Urinary bladder (tissue), 4 donors: Measurements from ENCODE around the gene ARPC1A. TPM values are rescaled to one million over a fixed set of nuclear protein-coding genes. Genes with fewer than 3 reads are reported as not detected.
A peak's percentile ranks its signal among the peaks of the same experiment; 100 is the strongest.
"Not testable (repeated sequence)": the region's sequence is repeated elsewhere in the genome, so short reads cannot be mapped to it uniquely, and the experiment has no call there.

Experiments used
- DNase-seq: peaks from one replicate; pipeline ENCODE4 v3.0.0-alpha.2; 2015; ENCODE audit errors: extremely low spot score
- H3K27ac ChIP-seq: one replicate; pipeline ENCODE4 v1.5.1; 2013; ENCODE audit warnings: low read depth, mild to moderate bottlenecking, moderate library complexity
- H3K36me3 ChIP-seq: one replicate; pipeline ENCODE4 v1.6.1; 2013; ENCODE audit warnings: mild to moderate bottlenecking, moderate library complexity; ENCODE audit not compliant: insufficient read depth
- H3K4me1 ChIP-seq: one replicate; pipeline ENCODE4 v1.6.1; 2013; ENCODE audit warnings: mild to moderate bottlenecking, moderate library complexity; ENCODE audit not compliant: insufficient read depth
- H3K4me3 ChIP-seq: one replicate; pipeline ENCODE4 v1.5.1; 2013; ENCODE audit warnings: low read depth, low read length
- WGBS: extraction: QIAGEN DNeasy Blood & Tissue Kit; methylation state at CpG from one replicate; pipeline ENCODE4 v1.1.7; 2013; 5-methylcytosine and 5-hydroxymethylcytosine counted together
- polyA plus RNA-seq: library from polyadenylated mRNA; stranded (reverse); fragments of 200-250 nt; gene quantifications from one replicate; pipeline ENCODE4 v1.2.3, GENCODE V29; 2013
- total RNA-seq: library from RNA; depleted of rRNA; stranded (reverse); fragments of >200 nt; gene quantifications from one replicate; pipeline ENCODE4 v1.2.3, GENCODE V29; 2014
- donor health status: healthy with polysubstance abuse.
- donor health status: healthy.

Gene ARPC1A
- total and polyA plus RNA-seq, 2 donors: 68.9 to 99.2 TPM

DNA sequence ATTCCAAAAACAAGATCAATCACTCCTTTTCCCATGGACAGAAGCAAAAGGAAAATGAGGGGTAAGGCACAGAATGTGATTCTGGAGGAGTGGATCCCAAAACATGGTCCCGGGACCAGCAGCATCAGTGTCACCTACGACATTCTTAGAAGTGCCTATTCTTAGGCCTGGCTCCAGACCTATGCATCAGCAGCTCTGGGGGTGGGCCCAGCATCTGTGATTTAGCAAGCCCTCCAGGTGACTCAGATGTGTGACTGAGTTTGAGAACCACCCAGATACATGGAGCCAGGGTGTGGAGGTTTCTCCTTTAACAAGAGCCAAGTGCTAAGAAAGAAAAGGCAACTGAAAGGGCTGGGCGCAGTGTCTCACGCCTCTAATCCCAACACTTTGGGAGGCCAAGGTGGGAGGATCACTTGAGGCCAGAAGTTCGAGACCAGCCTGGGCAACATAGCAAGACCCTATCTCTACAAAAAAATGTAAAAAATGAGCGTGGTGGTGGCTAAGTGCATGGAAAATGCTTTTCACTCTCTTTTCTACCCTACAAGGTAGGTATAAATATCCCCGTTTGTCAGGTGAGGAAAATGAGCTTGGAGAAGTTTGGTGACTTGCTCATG, 17.1 kb upstream of the ARPC1A start:
- WGBS: 89% methylated on average over 7 of the region's 7 CpGs
- H3K4me3 ChIP-seq: no peak overlapping the region
- H3K4me1 ChIP-seq: no peaks in the 10 kb centered on the region
- H3K27ac ChIP-seq: no peak overlapping the region
- DNase-seq: no peak
- H3K36me3 ChIP-seq: no peaks in the 10 kb centered on the region

DNA sequence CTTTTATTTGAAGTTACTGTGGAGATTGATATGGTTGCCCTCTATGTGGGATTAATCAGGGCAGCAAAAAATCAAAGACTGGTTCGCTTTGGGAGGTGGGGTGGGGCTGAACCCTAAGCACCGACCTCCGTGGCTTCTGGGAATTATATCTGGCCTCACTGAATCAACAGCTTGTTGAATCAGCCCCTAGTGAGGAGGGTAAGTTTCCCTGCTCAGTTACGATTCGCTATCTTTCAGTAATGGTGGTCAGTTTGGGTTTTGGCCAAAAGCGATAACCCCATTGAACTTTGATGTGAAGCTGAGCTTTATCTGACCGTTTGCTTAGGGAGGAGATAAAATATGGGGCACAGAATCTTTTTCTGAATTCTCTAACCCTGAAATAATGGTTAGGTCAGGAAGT, 16.6 kb upstream of the ARPC1A start:
- no peaks in the 10 kb centered on the region for H3K36me3 ChIP-seq
- 83% methylated on average over 7 of the region's 7 CpGs for WGBS
- DNase-seq: no peak
- no peaks in the 10 kb centered on the region for H3K4me1 ChIP-seq
- no peak overlapping the region for H3K4me3 ChIP-seq
- no peak overlapping the region for H3K27ac ChIP-seq

DNA sequence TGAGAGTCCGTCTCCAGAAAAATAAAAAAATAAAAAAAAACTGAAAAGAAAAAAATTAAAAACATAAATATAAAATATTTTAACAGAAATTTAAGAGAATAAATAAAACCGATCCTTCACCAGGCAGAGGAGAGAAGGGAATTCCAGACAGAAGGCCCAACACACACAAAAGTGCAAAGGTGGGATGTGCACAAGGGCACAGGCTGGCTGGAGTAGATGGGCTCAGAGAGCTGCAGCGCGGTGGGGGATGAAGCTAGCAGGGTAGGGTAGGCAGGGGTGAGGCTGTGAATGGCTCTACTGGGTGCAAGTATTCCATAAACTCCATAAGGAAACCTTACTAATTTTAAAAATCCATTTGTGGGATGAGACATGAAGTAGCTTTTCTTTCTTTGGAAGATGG, 15.7 kb upstream of the ARPC1A start:
- 97% methylated on average over 4 of the region's 4 CpGs for WGBS
- H3K4me1 ChIP-seq: no peaks in the 10 kb centered on the region
- H3K27ac ChIP-seq: no peak overlapping the region
- H3K4me3 ChIP-seq: no peak overlapping the region
- H3K36me3 ChIP-seq: no peaks in the 10 kb centered on the region
- no peak for DNase-seq

DNA sequence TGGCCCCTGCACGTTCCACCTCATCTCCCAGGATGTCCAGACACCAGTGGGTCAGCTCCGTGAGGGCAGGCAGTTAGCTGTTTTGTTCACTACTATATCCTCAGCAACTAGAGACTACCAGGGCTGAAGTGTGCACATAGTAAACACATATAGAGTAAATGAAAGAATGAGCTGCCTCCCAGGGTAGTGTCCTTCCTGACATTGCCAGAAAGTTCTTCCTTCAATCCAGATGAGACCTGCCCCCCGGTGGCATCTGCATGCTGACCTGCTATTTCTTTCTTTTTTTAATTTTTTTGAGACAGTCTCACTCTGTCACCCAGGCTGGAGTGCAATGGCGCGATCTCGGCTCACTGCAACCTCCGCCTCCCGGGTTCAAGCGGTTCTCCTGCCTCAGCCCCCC, 14.0 kb upstream of the ARPC1A start:
- DNase-seq: no peak
- no peak overlapping the region for H3K27ac ChIP-seq
- no peak overlapping the region for H3K4me3 ChIP-seq
- no peaks in the 10 kb centered on the region for H3K4me1 ChIP-seq
- H3K36me3 ChIP-seq: no peaks in the 10 kb centered on the region
- 86% methylated on average over 9 of the region's 9 CpGs for WGBS

DNA sequence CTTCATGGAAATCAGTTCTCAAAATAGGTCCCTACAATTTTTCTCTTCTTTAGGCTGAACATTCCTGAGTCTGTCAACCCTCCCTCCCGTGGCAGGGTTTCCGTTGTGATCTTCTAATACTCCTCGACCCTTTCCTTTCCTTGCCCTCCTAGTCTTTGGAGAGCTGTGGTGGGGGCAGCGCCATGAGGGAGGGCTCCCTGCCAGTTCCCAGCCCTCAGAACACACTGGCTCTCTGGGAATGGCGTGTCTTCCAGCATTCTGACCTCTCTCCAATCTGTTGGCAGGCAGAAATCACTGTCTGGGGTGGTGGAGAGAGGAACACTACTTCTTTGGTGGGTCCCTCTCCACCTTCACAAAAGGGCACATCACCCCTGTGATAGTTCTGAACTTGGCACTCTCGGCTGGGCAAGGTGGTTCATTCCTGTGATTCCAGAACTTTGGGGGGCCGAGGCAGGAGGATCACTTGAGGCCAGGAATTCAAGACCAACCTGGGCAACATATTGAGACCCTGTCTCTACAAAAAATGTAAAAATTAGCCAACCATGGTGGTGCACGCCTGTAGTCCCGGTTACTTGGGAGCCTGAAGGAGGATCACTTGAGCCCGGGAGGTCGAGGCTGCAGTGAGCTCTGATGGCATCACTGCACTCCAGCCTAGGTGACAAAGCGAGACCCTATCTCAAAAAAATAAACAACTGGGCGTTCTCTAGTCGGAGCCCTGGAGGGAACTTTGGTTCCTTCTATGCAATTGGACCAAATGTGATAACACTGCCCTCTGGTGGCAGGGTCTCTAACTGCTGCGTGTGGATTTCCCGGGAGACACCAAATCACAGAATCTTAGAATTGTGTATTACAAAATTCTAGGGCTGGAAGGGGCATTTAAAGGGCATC, 13.1 kb upstream of the ARPC1A start:
- no peaks in the 10 kb centered on the region for H3K4me1 ChIP-seq
- WGBS: 41% methylated on average over 16 of the region's 16 CpGs
- no peak overlapping the region for H3K27ac ChIP-seq
- H3K36me3 ChIP-seq: no peaks in the 10 kb centered on the region
- DNase-seq: no peak
- no peak overlapping the region for H3K4me3 ChIP-seq

DNA sequence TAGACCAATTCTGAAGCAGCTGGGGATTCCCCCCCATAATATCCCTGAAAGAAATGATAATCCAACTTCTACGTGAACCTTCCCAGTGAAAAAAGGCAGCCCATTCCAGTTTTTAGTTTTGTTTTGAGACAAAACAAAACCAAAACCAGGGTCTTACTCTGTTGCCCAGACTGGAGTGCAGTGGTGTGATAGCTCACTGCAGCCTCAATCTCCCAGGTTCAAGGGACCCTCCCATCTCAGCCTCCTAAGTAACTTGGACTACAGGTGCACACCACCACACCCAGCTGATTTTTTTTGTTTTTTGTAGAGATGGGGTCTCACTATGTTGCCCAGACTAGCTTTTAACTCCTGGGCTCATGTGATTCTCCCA, 12.5 kb upstream of the ARPC1A start:
- no peaks in the 10 kb centered on the region for H3K36me3 ChIP-seq
- no peak overlapping the region for H3K27ac ChIP-seq
- DNase-seq: no peak
- WGBS: 42% methylated on average over 1 of the region's 1 CpG
- no peaks in the 10 kb centered on the region for H3K4me1 ChIP-seq
- no peak overlapping the region for H3K4me3 ChIP-seq

DNA sequence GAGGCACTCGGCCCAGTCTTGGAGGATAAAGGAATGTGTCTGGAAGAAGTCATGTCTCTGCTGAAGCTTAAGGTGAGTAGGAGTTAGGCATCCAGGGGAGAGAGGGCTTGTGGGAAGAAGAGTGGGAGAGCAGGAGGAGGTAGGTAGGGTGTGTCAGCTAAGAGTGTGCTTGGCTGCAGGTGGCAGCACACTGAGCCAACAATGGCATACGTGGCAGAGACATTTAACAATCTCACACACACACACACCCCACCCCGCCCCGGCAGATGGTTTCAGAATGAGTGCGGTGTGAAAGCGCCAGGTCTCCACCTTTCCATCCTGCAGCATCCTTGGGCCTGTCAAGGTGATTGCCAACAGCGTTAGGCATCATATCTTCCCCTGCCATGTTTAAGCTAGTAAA, 11.2 kb upstream of the ARPC1A start:
- H3K4me1 ChIP-seq: no peaks in the 10 kb centered on the region
- 70% methylated on average over 7 of the region's 7 CpGs for WGBS
- H3K36me3 ChIP-seq: no peaks in the 10 kb centered on the region
- no peak overlapping the region for H3K4me3 ChIP-seq
- DNase-seq: no peak
- H3K27ac ChIP-seq: no peak overlapping the region

DNA sequence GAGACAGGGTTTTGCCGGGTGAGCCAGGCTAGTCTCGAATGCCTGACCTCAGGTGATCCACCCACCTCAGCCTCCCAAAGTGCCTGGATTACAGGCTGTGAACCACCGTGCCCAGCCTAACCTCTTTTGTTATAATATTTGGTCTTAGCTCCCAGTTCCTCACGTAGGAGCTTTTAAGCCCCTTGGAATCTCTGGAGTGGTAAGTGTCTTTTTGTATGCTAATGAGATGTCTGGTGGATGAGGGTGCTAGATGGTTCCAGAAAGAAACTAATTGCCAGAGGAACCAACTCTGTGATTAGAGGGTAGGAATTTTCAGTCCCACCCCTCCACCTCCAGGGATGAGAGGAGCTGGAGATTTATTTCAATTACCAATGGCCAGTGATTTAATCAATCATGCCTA, 5.3 kb upstream of the ARPC1A start:
- Histone ChIP-seq H3K4me1 (no peaks in the 10 kb centered on the region), H3K27ac (no peak overlapping the region), H3K36me3 (no peaks in the 10 kb centered on the region), H3K4me3 (no peak overlapping the region)
- DNase-seq: no peak
- WGBS: 59% methylated on average over 4 of the region's 4 CpGs

DNA sequence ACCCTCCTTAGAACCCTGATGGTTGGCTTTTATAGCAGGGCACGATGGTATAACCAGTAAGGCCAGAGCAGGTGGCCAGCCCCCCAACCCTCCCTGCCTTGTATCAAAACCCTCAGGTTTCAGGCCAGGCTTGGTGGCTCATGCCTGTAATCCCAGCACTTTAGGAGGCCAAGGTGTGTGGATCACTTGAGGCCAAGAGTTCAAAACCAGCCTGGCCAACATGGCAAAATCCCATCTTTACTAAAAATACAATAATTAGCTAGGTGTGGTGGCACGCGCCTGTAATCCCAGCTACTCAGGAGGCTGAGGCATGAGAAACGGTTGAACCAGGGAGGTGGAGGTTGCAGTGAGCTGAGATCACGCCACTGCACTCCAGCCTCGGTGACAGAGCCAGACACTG, 3.0 kb upstream of the ARPC1A start:
- not testable (repeated sequence) for H3K4me3 ChIP-seq, H3K27ac ChIP-seq, H3K36me3 ChIP-seq, H3K4me1 ChIP-seq, DNase-seq
- 89% methylated on average over 6 of the region's 6 CpGs for whole genome bisulfite sequencing

DNA sequence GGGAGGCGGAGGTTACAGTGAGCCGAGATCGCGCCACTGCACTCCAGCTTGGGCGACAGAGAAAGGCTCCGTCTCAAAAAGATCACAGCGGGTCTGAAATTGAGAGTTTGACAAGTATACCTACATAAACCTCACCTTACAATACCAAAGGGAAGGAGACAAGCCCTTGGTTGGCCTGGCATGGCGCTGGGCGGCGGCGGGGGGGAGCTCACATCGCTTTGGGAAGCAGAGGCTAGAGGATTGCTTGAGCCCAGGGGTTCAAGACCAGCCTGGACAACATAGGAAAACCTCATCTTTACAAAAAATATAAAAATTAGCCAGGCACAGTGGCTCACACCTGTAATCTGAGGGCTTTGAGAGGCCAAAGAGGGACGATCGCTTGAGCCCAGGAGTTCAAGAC, 1.1 kb upstream of the ARPC1A start:
- H3K36me3 ChIP-seq: no peaks in the 10 kb centered on the region
- no peak for DNase-seq
- no peak overlapping the region for H3K27ac ChIP-seq
- no peak overlapping the region for H3K4me3 ChIP-seq
- 96% methylated on average over 14 of the region's 14 CpGs for WGBS
- H3K4me1 ChIP-seq: peaks cover 2% of the 10 kb centered on the region

DNA sequence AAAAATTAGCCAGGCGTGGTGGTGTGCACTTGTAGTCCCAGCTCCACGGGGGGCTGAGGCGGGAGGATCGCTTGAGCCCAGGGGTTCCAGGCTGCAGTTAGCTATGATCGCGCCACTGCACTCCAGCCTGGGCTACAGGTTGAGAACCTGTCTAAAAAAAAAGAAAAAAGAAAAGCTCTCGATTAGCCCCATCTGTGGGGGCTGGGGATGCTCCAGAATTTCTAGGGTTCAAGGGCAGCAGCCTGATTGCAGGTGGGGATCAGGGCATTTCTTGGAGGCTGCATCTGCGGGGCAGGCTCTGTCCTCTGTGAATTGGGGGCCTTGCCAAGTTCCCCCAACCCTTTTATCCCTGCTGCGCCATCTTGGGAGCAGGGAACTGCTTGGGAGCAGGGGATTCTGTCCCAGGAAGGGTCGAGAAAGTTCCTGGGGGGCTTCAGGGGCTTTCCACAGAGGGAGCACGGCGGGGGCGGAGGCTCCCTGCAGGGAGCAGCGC, 651 bp upstream of the ARPC1A start:
- no peaks in the 10 kb centered on the region for H3K36me3 ChIP-seq
- DNase-seq: no peak
- H3K4me1 ChIP-seq: peaks cover 2% of the 10 kb centered on the region
- peak overlapping the region; percentile 97 for H3K4me3 ChIP-seq
- H3K27ac ChIP-seq: no peak overlapping the region
- WGBS: 24% methylated on average over 14 of the region's 14 CpGs

DNA sequence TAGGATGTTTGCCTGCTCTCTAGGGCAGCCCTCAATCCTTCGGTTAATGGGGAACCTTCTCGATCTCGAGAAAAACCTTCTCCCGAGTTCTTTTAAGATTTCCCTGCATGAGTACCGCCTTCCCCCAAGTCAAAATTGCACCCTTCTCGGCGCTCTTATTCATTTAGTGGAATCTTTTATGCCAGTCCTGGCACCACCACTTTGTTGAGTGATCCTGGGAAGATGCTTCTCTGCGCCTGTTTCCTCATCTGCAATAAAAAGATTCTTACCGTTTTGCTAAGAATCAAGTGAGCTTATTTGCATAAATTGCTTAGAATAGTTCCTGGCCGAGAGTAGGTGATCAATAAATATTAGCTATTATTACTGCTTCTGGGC, 697 bp downstream of the ARPC1A start:
- DNase-seq: no peak
- Histone ChIP-seq H3K27ac (no peak overlapping the region), H3K4me1 (peaks cover 2% of the 10 kb centered on the region), H3K36me3 (no peaks in the 10 kb centered on the region), H3K4me3 (peak overlapping the region; percentile 97)
- under 1% methylated on average over 10 of the region's 10 CpGs for WGBS

DNA sequence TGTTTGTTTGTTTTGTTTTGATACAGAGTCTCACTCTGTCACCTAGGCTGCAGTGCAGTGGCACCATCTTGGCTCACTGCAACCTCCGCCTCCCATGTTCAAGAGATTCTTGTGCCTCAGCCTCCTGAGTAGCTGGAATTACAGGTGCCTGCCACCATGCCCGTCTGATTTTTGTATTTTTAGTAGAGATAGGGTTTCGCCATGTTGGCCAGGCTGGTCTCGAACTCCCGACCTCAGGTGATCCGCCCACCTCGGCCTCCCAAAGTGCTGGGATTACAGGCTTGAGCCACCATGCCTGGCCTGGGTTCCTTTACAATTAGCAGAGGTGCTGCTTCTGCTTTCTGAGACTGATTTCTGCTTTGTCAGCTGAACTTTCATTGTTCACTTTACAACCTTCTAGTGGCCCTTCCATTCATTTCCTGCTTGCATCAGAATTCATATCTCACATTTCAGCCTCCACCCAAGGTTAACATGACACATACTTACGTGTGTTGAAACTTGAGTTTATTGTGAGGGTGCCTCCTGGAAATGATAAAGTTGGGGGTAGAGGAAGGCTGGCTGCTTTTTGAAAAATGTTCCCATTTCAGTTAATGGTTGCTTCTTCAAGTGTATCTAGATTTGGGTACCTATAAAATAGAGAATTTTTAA, 4.7 kb downstream of the ARPC1A start:
- H3K4me3 ChIP-seq, H3K27ac ChIP-seq, H3K4me1 ChIP-seq, DNase-seq, H3K36me3 ChIP-seq: not testable (repeated sequence)
- WGBS: 70% methylated on average over 8 of the region's 8 CpGs

DNA sequence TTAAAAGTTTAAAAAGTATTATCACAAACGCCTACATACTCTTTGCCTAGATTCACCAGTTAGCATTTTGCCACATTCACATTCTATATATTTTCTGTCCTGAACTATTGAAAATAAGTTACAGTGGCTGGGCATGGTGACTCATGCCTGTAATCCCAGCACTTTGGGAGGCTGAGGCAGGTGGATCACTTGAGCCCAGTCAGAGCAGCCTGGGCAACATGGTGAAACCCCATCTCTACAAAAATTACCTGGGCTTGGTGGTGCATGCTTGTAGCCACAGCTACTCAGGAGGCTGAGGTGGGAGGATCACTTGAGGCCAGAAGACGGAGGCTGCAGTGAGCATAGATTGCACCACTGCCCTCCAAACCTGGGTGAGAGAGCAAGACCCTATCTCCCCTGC, 5.3 kb downstream of the ARPC1A start:
- Histone ChIP-seq H3K36me3 (no peaks in the 10 kb centered on the region), H3K4me1 (peaks cover 2% of the 10 kb centered on the region), H3K4me3 (no peak overlapping the region), H3K27ac (no peak overlapping the region)
- no peak for DNase-seq
- WGBS: 91% methylated on average over 2 of the region's 2 CpGs
